HEK293 (cell line): ENCODE results near the gene ACSS1.

Source experiments
- CTCF ChIP-seq: fragments of 450-650 bp; formaldehyde crosslinking; IDR thresholded peaks from 2 replicates; pipeline ENCODE4 v1.5.1; 2016; ENCODE audit warnings: missing biosample characterization, missing genetic modification characterization
- ELK4 ChIP-seq: IDR thresholded peaks from 2 replicates; pipeline ENCODE4 v1.6.1; 2011; ENCODE audit warnings: mild to moderate bottlenecking, low read depth, low read length, borderline replicate concordance
- GLI4 ChIP-seq: fragments of 450-650 bp; formaldehyde crosslinking; IDR thresholded peaks from 2 replicates; pipeline ENCODE4 v1.5.1; 2016; ENCODE audit warnings: missing biosample characterization, missing genetic modification characterization
- KLF9 ChIP-seq: fragments of 450-650 bp; formaldehyde crosslinking; IDR thresholded peaks from 2 replicates; pipeline ENCODE4 v1.5.1; 2016; ENCODE audit warnings: missing biosample characterization, missing genetic modification characterization, low read depth
- PRDM4 ChIP-seq: fragments of 450-650 bp; formaldehyde crosslinking; IDR thresholded peaks from 2 replicates; pipeline ENCODE4 v1.5.1; 2017; ENCODE audit warnings: missing biosample characterization, missing genetic modification characterization
- YY1 ChIP-seq: fragments of 450-650 bp; formaldehyde crosslinking; IDR thresholded peaks from 2 replicates; pipeline ENCODE4 v1.5.1; 2018; ENCODE audit warnings: missing biosample characterization, missing genetic modification characterization
- YY2 ChIP-seq: fragments of 450-650 bp; formaldehyde crosslinking; IDR thresholded peaks from 2 replicates; pipeline ENCODE4 v1.5.1; 2016; ENCODE audit warnings: missing biosample characterization, missing genetic modification characterization
- ZNF121 ChIP-seq: fragments of 450-650 bp; formaldehyde crosslinking; IDR thresholded peaks from 2 replicates; pipeline ENCODE4 v1.5.1; 2016; ENCODE audit warnings: missing biosample characterization, missing genetic modification characterization
- ZNF292 ChIP-seq: fragments of 450-650 bp; formaldehyde crosslinking; IDR thresholded peaks from 2 replicates; pipeline ENCODE4 v1.5.1; 2016; ENCODE audit warnings: low read depth, missing biosample characterization, missing genetic modification characterization, borderline replicate concordance
- ZNF302 ChIP-seq: fragments of 450-650 bp; formaldehyde crosslinking; IDR thresholded peaks from 2 replicates; pipeline ENCODE4 v1.5.1; 2016; ENCODE audit warnings: missing biosample characterization, missing genetic modification characterization, low read depth
- ZNF791 ChIP-seq: fragments of 450-650 bp; formaldehyde crosslinking; IDR thresholded peaks from 2 replicates; pipeline ENCODE4 v1.5.1; 2016; ENCODE audit warnings: missing biosample characterization, missing genetic modification characterization
- ZNF837 ChIP-seq: fragments of 450-650 bp; formaldehyde crosslinking; IDR thresholded peaks from 2 replicates; pipeline ENCODE4 v1.5.1; 2016; ENCODE audit warnings: missing biosample characterization, missing genetic modification characterization
- TF ChIP-seq, protein P1 (sequence below): fragments of 450-650 bp; formaldehyde crosslinking; IDR thresholded peaks from 2 replicates; pipeline ENCODE4 v1.5.1; 2017; ENCODE audit warnings: missing biosample characterization, missing genetic modification characterization
- TF ChIP-seq, protein P2 (sequence below): fragments of 450-650 bp; formaldehyde crosslinking; IDR thresholded peaks from 2 replicates; pipeline ENCODE4 v1.5.1; 2016; ENCODE audit warnings: missing biosample characterization, missing genetic modification characterization, low read depth

DNA sequence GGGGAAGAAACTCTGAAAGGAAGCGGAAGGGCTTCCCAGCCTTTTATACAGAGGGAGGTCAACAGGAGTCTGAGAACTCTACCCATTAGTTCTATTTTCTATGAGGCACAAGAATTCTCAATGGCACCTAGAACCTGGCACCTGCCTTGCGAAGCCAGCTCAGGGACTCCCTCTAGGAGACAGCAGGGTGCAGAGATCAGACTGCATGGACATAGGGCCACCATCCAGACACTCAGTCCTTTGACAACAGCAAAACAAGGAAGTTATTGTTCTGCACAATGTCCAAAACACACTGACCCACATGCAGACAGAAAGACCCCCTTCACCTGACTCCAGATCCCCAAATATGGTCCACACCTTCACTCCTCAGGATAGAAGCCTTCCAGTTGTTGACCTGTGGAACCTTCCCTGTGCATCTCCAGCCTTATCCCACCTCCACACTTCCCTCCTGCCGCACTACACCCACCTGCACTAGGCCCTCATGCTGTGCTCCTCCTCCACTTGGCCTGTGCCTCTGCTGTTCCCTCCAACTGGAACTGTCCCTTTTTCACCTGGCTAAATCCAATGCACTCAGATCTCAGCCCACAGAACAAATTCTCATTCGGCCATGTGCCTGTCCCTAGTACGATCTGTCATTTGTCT is 27.8 kb downstream of the ACSS1 start:
- TF ChIP-seq ZNF302 (no peak), ZNF837 (tag by site-specific recombination) (no peak), PRDM4 (no peak), CTCF (tag by site-specific recombination) (no peak), YY1 (no peak), KLF9 (tag by site-specific recombination) (no peak), ZNF121 (tag by site-specific recombination) (no peak), ELK4 (no peak), ZNF791 (tag by site-specific recombination) (no peak), YY2 (tag by site-specific recombination) (no peak), GLI4 (tag by site-specific recombination) (no peak), ZNF292 (tag by site-specific recombination) (no peak)
- TF ChIP-seq, protein P1, sequence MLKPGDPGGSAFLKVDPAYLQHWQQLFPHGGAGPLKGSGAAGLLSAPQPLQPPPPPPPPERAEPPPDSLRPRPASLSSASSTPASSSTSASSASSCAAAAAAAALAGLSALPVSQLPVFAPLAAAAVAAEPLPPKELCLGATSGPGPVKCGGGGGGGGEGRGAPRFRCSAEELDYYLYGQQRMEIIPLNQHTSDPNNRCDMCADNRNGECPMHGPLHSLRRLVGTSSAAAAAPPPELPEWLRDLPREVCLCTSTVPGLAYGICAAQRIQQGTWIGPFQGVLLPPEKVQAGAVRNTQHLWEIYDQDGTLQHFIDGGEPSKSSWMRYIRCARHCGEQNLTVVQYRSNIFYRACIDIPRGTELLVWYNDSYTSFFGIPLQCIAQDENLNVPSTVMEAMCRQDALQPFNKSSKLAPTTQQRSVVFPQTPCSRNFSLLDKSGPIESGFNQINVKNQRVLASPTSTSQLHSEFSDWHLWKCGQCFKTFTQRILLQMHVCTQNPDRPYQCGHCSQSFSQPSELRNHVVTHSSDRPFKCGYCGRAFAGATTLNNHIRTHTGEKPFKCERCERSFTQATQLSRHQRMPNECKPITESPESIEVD, result no peak
- TF ChIP-seq, protein P2, sequence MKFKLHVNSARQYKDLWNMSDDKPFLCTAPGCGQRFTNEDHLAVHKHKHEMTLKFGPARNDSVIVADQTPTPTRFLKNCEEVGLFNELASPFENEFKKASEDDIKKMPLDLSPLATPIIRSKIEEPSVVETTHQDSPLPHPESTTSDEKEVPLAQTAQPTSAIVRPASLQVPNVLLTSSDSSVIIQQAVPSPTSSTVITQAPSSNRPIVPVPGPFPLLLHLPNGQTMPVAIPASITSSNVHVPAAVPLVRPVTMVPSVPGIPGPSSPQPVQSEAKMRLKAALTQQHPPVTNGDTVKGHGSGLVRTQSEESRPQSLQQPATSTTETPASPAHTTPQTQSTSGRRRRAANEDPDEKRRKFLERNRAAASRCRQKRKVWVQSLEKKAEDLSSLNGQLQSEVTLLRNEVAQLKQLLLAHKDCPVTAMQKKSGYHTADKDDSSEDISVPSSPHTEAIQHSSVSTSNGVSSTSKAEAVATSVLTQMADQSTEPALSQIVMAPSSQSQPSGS (tag by site-specific recombination), result no peak
